Measurements from ENCODE around the gene GRIA3.

DNA sequence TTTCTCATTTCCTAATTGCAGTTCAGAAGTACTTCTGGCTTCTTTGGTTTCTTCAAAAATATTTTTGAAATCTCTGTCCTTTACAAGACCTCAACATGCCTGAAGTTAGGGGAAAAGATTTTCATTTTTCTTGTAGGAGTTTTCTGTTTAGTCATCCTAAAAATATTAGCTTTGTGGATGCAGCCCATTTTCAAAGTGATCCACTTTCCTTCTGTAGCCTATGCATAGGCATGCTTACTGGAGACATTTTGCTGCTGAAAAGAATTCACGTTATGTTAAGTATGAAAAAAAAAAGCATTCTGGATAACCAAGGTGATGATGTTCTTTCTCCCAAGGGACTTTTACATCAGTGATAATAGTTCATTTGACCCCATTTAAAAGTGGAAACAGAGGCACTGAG lies 303.2 kb downstream of the GRIA3 start:
- TF ChIP-seq POLR2AphosphoS5 (IDR thresholded peaks at IDR 0.05; ENCODE audit: insufficient read depth in 1 of 2, low read depth in 1 of 2) (no peak), POLR2A (IDR thresholded peaks at IDR 0.05) (no peak)
- TF ChIP-seq, protein P1, sequence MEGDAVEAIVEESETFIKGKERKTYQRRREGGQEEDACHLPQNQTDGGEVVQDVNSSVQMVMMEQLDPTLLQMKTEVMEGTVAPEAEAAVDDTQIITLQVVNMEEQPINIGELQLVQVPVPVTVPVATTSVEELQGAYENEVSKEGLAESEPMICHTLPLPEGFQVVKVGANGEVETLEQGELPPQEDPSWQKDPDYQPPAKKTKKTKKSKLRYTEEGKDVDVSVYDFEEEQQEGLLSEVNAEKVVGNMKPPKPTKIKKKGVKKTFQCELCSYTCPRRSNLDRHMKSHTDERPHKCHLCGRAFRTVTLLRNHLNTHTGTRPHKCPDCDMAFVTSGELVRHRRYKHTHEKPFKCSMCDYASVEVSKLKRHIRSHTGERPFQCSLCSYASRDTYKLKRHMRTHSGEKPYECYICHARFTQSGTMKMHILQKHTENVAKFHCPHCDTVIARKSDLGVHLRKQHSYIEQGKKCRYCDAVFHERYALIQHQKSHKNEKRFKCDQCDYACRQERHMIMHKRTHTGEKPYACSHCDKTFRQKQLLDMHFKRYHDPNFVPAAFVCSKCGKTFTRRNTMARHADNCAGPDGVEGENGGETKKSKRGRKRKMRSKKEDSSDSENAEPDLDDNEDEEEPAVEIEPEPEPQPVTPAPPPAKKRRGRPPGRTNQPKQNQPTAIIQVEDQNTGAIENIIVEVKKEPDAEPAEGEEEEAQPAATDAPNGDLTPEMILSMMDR (IDR thresholded peaks at IDR 0.05): no peak
